ENCODE data around the gene CLEC18A. TPM values are rescaled to one million over a fixed set of nuclear protein-coding genes. Genes with fewer than 3 reads are reported as not detected.

CLEC18A gene
- total and polyA plus RNA-seq, 3 donors from 2014 or later: 10.0 to 15.7 (median 12.6) TPM

- intact Hi-C loops (cut with DNase I; ENCODE audit: low total_unique reads): no loop called here
- no peak for DNase-seq
- H3K27me3 ChIP-seq: no peaks in the 10 kb centered on the region
- H3K4me1 ChIP-seq: peaks cover 14% of the 10 kb centered on the region
- no peak overlapping the region for H3K4me3 ChIP-seq
- no peak for TF ChIP-seq CTCF (IDR thresholded peaks at IDR 0.05)
- TF ChIP-seq POLR2A (IDR thresholded peaks at IDR 0.05): no peak
- H3K36me3 ChIP-seq (ENCODE audit: low read depth, missing control alignments): no peaks in the 10 kb centered on the region
- no peak overlapping the region for H3K27ac ChIP-seq
- H3K9me3 ChIP-seq: no peaks in the 10 kb centered on the region
- WGBS, 2 donors: 81 to 93% methylated on average over 9 to 10 of the region's 10 CpGs
Observed at GRCh38 chr16:69928856-69929400, 22.2 kb upstream of the CLEC18A start.

- WGBS, 2 donors: 83 to 88% methylated on average over 8 to 9 of the region's 9 CpGs
- no peak for DNase-seq
- peaks cover 14% of the 10 kb centered on the region for H3K4me1 ChIP-seq
- H3K27ac ChIP-seq: no peak overlapping the region
- no peaks in the 10 kb centered on the region for H3K9me3 ChIP-seq
- no peaks in the 10 kb centered on the region for H3K36me3 ChIP-seq (ENCODE audit: low read depth, missing control alignments)
- no peaks in the 10 kb centered on the region for H3K27me3 ChIP-seq
- TF ChIP-seq CTCF (IDR thresholded peaks at IDR 0.05): no peak
- TF ChIP-seq POLR2A (IDR thresholded peaks at IDR 0.05): no peak
- H3K4me3 ChIP-seq: no peak overlapping the region
- intact Hi-C loops (cut with DNase I; ENCODE audit: low total_unique reads): no loop called here
Observed at GRCh38 chr16:69929480-69929879, 21.7 kb upstream of the CLEC18A start.

- DNase-seq: peak; percentile 68
- H3K27ac ChIP-seq: no peak overlapping the region
Observed at GRCh38 chr16:69930117-69930776, 20.9 kb upstream of the CLEC18A start.

GRCh38 chr16:69931631-69932030 is 19.5 kb upstream of the CLEC18A start:
- H3K36me3 ChIP-seq (ENCODE audit: low read depth, missing control alignments): no peaks in the 10 kb centered on the region
- no peak overlapping the region for H3K27ac ChIP-seq
- 93 to 95% methylated on average over 3 to 13 of the region's 13 CpGs for WGBS, 2 donors
- H3K9me3 ChIP-seq: no peaks in the 10 kb centered on the region
- TF ChIP-seq CTCF (IDR thresholded peaks at IDR 0.05) (no peak), POLR2A (IDR thresholded peaks at IDR 0.05) (no peak)
- no peak for DNase-seq
- intact Hi-C loops (cut with DNase I; ENCODE audit: low total_unique reads): no loop called here
- H3K4me3 ChIP-seq: no peak overlapping the region
- peaks cover 14% of the 10 kb centered on the region for H3K4me1 ChIP-seq
- no peaks in the 10 kb centered on the region for H3K27me3 ChIP-seq

More at GRCh38 chr16:69930117-69930776, 20.9 kb upstream of the CLEC18A start:
- Histone ChIP-seq H3K4me3 (no peak overlapping the region), H3K9me3 (no peaks in the 10 kb centered on the region), H3K27me3 (no peaks in the 10 kb centered on the region), H3K36me3 (ENCODE audit: low read depth, missing control alignments) (no peaks in the 10 kb centered on the region), H3K4me1 (peaks cover 14% of the 10 kb centered on the region)
- TF ChIP-seq CTCF (IDR thresholded peaks at IDR 0.05): peak; percentile 70 to 79 (median 78)
- TF ChIP-seq POLR2A (IDR thresholded peaks at IDR 0.05): no peak
- 72 to 78% methylated on average over 11 to 12 of the region's 12 CpGs for WGBS, 2 donors
- intact Hi-C loops (cut with DNase I; ENCODE audit: low total_unique reads): no loop called here

- intact Hi-C loops (cut with DNase I; ENCODE audit: low total_unique reads): no loop called here
Observed at GRCh38 chr16:69932228-69932627, 18.9 kb upstream of the CLEC18A start.

More at GRCh38 chr16:69932228-69932627, 18.9 kb upstream of the CLEC18A start:
- Histone ChIP-seq H3K9me3 (no peaks in the 10 kb centered on the region), H3K4me1 (peaks cover 8% of the 10 kb centered on the region), H3K27me3 (no peaks in the 10 kb centered on the region), H3K4me3 (no peak overlapping the region), H3K27ac (no peak overlapping the region), H3K36me3 (ENCODE audit: low read depth, missing control alignments) (peaks cover 3% of the 10 kb centered on the region)
- DNase-seq: peak; percentile 5
- TF ChIP-seq POLR2A (IDR thresholded peaks at IDR 0.05) (no peak), CTCF (IDR thresholded peaks at IDR 0.05) (no peak)
- 84 to 87% methylated on average over 6 to 9 of the region's 9 CpGs for WGBS, 2 donors

Data from testis (tissue), 3 donors.